Neural progenitor cell (in vitro differentiated cells): ENCODE results near the gene AHRR. TPM values are rescaled to one million over a fixed set of nuclear protein-coding genes. Genes with fewer than 3 reads are reported as not detected.

Experiments used
- DNase-seq: peaks from one replicate; pipeline ENCODE4 v3.0.0-alpha.2; 2016; ENCODE audit warnings: low spot score
- H2AFZ ChIP-seq: fragments of 200-600 bp; sonication (generic); replicated peaks from 2 replicates; pipeline ENCODE4 v1.6.1; 2016; ENCODE audit warnings: antibody characterized with exemption
- H3F3A ChIP-seq: fragments of 200-600 bp; sonication (generic); 2 replicates; pipeline ENCODE4 v1.6.1; 2016; ENCODE audit warnings: antibody characterized with exemption, low read depth
- H3K27ac ChIP-seq: fragments of 200-600 bp; sonication (generic); 2 replicates; pipeline ENCODE4 v1.5.1; 2016; ENCODE audit warnings: mild to moderate bottlenecking
- H3K27me3 ChIP-seq: fragments of 200-600 bp; sonication (generic); 2 replicates; pipeline ENCODE4 v1.6.1; 2016; ENCODE audit warnings: mild to moderate bottlenecking, moderate library complexity
- H3K36me3 ChIP-seq: fragments of 200-600 bp; sonication (generic); 2 replicates; pipeline ENCODE4 v1.5.1; 2016
- H3K4me1 ChIP-seq: fragments of 200-600 bp; sonication (generic); 2 replicates; pipeline ENCODE4 v1.6.1; 2016; ENCODE audit warnings: mixed run types
- H3K4me2 ChIP-seq: fragments of 200-600 bp; sonication (generic); 2 replicates; pipeline ENCODE4 v1.6.1; 2016
- H3K4me3 ChIP-seq: fragments of 200-600 bp; sonication (generic); 2 replicates; pipeline ENCODE4 v1.5.1; 2016
- H3K79me2 ChIP-seq: fragments of 200-600 bp; sonication (generic); 2 replicates; pipeline ENCODE4 v1.6.1; 2016; ENCODE audit warnings: low read depth
- H3K9ac ChIP-seq: fragments of 200-600 bp; sonication (generic); 2 replicates; pipeline ENCODE4 v1.6.1; 2016
- H3K9me3 ChIP-seq: fragments of 200-600 bp; sonication (generic); 2 replicates; pipeline ENCODE4 v1.5.1; 2016; ENCODE audit warnings: low read depth
- H4K20me1 ChIP-seq: fragments of 200-600 bp; sonication (generic); 2 replicates; pipeline ENCODE4 v1.6.1; 2016; ENCODE audit warnings: low read depth
- H3K27ac Mint-ChIP-seq: 3 replicates; pipeline ENCODE4 v1.8.0; 2021; ENCODE audit warnings: mixed read lengths
- H3K27me3 Mint-ChIP-seq: 2 replicates; pipeline ENCODE4 v1.8.0; 2022; ENCODE audit warnings: low read depth, mild to moderate bottlenecking, inconsistent platforms, moderate library complexity, mixed read lengths; ENCODE audit not compliant: insufficient read depth
- H3K36me3 Mint-ChIP-seq: 3 replicates; pipeline ENCODE4 v1.8.0; 2021; ENCODE audit warnings: mixed read lengths
- H3K4me1 Mint-ChIP-seq: 3 replicates; pipeline ENCODE4 v1.8.0; 2021; ENCODE audit warnings: mixed read lengths
- H3K4me3 Mint-ChIP-seq: 3 replicates; pipeline ENCODE4 v1.8.0; 2021; ENCODE audit warnings: mild to moderate bottlenecking, moderate library complexity, mixed read lengths
- H3K9me3 Mint-ChIP-seq: 3 replicates; pipeline ENCODE4 v1.8.0; 2020; ENCODE audit warnings: mixed read lengths
- EZH2 ChIP-seq: fragments of 200-600 bp; sonication (generic); IDR thresholded peaks from 2 replicates; pipeline ENCODE4 v1.6.1; 2017; ENCODE audit warnings: antibody characterized with exemption, mild to moderate bottlenecking, moderate library complexity
- EZH2phosphoT487 ChIP-seq: fragments of 200-600 bp; sonication (generic); IDR thresholded peaks from 2 replicates; pipeline ENCODE4 v1.6.1; 2017; ENCODE audit warnings: antibody characterized with exemption
- total RNA-seq: library from RNA; depleted of rRNA; stranded (reverse); fragments of >200 nt; gene quantifications from 2 replicates; pipeline ENCODE4 v1.2.3, GENCODE V29; 2015; ENCODE audit warnings: low replicate concordance
- TF ChIP-seq, protein P1 (sequence below): fragments of 200-600 bp; sonication (generic); IDR thresholded peaks from 2 replicates; pipeline ENCODE4 v1.5.1; 2017; ENCODE audit warnings: antibody characterized with exemption, mild to moderate bottlenecking

The AHRR gene
- total RNA-seq, 1 donor from 2014 or later = 0.34 TPM

DNA sequence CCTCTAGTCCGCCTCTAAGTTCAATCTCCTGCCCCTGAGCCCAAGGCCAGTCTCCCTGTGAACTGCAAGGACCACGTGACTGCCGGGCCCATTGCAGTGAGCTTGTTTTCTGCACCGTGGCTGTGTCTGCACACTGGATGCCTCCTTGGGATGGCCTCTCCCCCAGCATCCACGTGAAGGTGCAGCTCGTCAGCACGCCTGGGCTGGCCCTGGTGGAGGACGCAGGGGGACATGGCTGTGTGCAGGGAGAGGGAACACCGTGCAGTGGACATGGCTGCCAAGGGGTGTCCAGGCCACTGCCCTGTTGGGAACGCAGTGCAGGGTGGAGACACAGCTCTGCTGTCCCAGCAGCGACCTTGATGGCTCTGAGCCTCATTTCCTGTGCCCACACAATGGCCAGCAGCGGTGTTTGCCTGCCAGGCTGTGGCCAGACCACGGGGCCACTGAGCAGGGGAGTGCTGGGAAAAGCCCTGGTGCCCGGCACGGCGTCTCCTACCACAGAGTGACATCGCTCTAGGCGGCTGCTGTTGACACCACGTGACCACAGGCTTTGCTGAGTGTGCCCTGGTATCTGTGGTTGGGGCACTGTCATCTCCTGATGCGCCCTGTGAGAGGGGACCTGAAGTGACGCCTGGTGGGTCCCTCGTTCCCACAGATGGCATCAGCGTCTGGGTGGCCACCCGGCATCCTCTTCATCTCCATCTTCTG lies 94.6 kb downstream of the AHRR start:
- H3K27ac Mint-ChIP-seq = peak overlapping the region; percentile 93
- Histone ChIP-seq H3K4me1 (peaks cover 4% of the 10 kb centered on the region), H3K9me3 (no peaks in the 10 kb centered on the region), H3K9ac (no peak overlapping the region), H3K79me2 (no peaks in the 10 kb centered on the region), H3K4me3 (no peak overlapping the region), H4K20me1 (no peaks in the 10 kb centered on the region), H2AFZ (peak overlapping the region; percentile 9), H3K4me2 (peak overlapping the region; percentile 14), H3F3A (no peaks in the 10 kb centered on the region), H3K27ac (no peak overlapping the region), H3K36me3 (no peaks in the 10 kb centered on the region), H3K27me3 (no peaks in the 10 kb centered on the region)
- peak; percentile 20 for DNase-seq
- H3K9me3 Mint-ChIP-seq = no peaks in the 10 kb centered on the region
- no peaks in the 10 kb centered on the region for H3K36me3 Mint-ChIP-seq
- peaks cover 19% of the 10 kb centered on the region for H3K27me3 Mint-ChIP-seq
- TF ChIP-seq EZH2phosphoT487 = no peak
- TF ChIP-seq, protein P1, sequence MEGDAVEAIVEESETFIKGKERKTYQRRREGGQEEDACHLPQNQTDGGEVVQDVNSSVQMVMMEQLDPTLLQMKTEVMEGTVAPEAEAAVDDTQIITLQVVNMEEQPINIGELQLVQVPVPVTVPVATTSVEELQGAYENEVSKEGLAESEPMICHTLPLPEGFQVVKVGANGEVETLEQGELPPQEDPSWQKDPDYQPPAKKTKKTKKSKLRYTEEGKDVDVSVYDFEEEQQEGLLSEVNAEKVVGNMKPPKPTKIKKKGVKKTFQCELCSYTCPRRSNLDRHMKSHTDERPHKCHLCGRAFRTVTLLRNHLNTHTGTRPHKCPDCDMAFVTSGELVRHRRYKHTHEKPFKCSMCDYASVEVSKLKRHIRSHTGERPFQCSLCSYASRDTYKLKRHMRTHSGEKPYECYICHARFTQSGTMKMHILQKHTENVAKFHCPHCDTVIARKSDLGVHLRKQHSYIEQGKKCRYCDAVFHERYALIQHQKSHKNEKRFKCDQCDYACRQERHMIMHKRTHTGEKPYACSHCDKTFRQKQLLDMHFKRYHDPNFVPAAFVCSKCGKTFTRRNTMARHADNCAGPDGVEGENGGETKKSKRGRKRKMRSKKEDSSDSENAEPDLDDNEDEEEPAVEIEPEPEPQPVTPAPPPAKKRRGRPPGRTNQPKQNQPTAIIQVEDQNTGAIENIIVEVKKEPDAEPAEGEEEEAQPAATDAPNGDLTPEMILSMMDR = no peak
- TF ChIP-seq EZH2 = no peak
- no peak overlapping the region for H3K4me3 Mint-ChIP-seq
- peaks cover 49% of the 10 kb centered on the region for H3K4me1 Mint-ChIP-seq

DNA sequence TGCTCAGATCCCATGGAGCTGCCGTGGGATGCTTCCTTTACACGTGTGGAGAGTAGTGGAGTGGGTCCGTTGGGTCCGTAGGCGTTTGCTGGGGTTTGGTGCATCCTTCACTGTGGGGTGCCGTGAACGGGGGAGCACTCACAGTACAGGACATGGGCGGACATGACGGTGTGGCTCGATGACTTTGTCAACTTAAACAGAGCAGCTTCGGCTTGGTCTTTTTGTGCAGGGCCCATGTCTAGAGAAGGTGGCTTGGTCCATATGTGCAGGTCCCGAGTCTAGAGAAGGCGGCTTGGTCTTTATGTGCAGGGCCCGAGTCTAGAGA lies 95.1 kb downstream of the AHRR start:
- DNase-seq = no peak
- no peaks in the 10 kb centered on the region for H3K36me3 ChIP-seq
- peak overlapping the region; percentile 69 for H3K27ac Mint-ChIP-seq
- no peaks in the 10 kb centered on the region for H3K9me3 ChIP-seq
- peaks cover 49% of the 10 kb centered on the region for H3K4me1 Mint-ChIP-seq
- no peak overlapping the region for H2AFZ ChIP-seq
- no peaks in the 10 kb centered on the region for H3K27me3 ChIP-seq
- no peak overlapping the region for H3K4me3 ChIP-seq
- peaks cover 4% of the 10 kb centered on the region for H3K4me1 ChIP-seq
- no peaks in the 10 kb centered on the region for H4K20me1 ChIP-seq
- no peaks in the 10 kb centered on the region for H3K36me3 Mint-ChIP-seq
- no peak overlapping the region for H3K27ac ChIP-seq
- H3K4me2 ChIP-seq = no peak overlapping the region
- TF ChIP-seq EZH2phosphoT487 = no peak
- TF ChIP-seq EZH2 = no peak
- TF ChIP-seq, protein P1 = no peak
- H3F3A ChIP-seq = no peaks in the 10 kb centered on the region
- H3K9ac ChIP-seq = no peak overlapping the region
- no peaks in the 10 kb centered on the region for H3K79me2 ChIP-seq
- no peak overlapping the region for H3K4me3 Mint-ChIP-seq
- H3K9me3 Mint-ChIP-seq = no peaks in the 10 kb centered on the region
- peaks cover 19% of the 10 kb centered on the region for H3K27me3 Mint-ChIP-seq

DNA sequence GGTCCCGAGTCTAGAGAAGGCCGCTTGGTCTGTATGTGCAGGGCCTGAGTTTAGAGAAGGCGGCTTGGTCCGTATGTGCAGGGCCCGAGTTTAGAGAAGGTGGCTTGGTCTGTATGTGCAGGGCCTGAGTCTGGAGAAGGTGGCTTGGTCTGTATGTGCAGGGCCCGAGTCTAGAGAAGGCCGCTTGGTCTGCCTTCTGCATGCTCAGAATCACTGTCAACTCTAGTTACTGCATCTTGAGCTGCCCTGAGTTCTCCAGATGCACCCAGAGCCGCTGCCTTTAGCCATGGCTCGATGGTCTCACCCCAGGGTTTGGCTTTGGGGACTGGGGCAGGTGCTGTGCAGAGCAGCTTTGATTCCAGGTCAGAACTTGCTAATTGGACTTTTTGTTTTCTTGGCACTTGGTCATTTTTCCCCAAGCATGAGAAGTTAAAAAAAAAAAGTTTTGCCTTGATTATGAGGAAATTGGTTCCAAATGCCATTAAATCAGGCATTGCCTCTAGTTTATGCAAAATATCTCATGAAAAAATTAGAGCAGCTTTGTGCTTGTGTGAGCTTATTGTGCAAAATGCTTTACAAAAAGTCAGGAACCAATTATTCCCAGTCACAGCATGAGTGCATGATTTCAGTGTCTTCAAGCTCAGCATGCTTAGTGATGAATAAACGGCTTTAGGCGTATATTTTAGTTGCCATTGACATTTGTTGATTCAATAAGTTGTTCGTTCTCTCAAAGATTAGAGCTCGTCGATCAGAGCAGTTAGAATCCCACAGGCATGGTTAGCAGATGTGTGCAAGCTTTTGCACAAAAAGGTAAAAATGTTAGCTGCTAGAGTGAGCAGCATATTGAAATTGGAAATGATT lies 96.0 kb downstream of the AHRR start:
- H3K27me3 ChIP-seq = no peaks in the 10 kb centered on the region
- H3K4me1 ChIP-seq = peaks cover 4% of the 10 kb centered on the region
- no peaks in the 10 kb centered on the region for H3K9me3 ChIP-seq
- no peaks in the 10 kb centered on the region for H3F3A ChIP-seq
- no peaks in the 10 kb centered on the region for H3K36me3 ChIP-seq
- TF ChIP-seq EZH2 (no peak), EZH2phosphoT487 (no peak)
- TF ChIP-seq, protein P1 = no peak
- Mint-ChIP-seq H3K27me3 (peaks cover 21% of the 10 kb centered on the region), H3K9me3 (no peaks in the 10 kb centered on the region), H3K36me3 (no peaks in the 10 kb centered on the region), H3K4me1 (peaks cover 49% of the 10 kb centered on the region), H3K27ac (peak overlapping the region; percentile 80), H3K4me3 (no peak overlapping the region)
- no peak for DNase-seq
- H3K4me2 ChIP-seq = no peak overlapping the region
- H3K79me2 ChIP-seq = no peaks in the 10 kb centered on the region
- no peak overlapping the region for H2AFZ ChIP-seq
- H4K20me1 ChIP-seq = no peaks in the 10 kb centered on the region
- no peak overlapping the region for H3K4me3 ChIP-seq
- H3K9ac ChIP-seq = no peak overlapping the region
- no peak overlapping the region for H3K27ac ChIP-seq
